8988T (cell line): Measurements from ENCODE around the gene SLC31A1.

Experiments used
- DNase-seq: peaks from one replicate; pipeline ENCODE4 v3.0.0; 2011

Gene SLC31A1

DNA sequence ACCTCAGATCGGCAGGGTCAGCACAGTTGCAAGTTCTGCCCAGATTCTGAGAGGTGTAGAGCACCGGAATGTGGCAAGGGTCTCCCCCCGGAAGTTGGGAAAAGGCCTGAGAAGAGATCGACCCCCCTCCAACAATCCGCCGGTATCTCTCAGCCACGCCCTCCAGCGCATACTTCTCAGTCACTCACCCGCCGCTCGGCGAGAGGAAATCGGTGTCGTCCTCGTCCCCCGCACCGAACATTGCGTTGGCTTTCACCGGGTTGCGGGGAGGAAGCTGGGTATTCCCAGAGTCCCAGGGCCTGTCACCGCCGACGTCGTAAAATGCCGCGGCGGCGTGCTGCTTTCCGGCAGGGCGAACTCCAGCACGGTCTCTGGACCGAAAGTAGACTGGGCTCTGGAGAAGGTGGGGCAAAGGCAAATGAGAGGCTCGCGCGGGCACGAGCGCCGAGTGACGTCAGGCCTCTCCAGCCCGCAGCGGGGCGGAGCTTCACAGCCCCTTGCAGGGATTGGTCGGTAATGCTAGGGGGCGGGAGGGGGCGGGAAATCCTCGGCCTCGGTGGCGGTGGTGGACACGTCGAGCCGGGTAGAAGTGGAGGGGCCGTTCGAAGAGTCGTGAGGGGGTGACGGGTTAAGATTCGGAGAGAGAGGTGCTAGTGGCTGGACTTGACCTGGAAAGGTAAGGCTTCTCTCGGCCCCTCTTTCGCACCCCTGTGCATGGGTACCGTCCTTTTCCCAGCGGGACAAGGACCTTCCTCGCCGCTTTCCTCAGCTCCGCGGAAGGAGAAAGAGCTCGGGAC, at the start of gene SLC31A1, which contains the start of gene FKBP15:
SLC31A1 (plus strand) TSS at position 542 of the 797 bp plus-strand sequence. CDS start 34,605 bp downstream, outside the sequence.
FKBP15 (minus strand) TSS at position 275 of the 797 bp plus-strand sequence; CDS start at position 241, 34 bp downstream.
- DNase-seq: peak; percentile 79

DNA sequence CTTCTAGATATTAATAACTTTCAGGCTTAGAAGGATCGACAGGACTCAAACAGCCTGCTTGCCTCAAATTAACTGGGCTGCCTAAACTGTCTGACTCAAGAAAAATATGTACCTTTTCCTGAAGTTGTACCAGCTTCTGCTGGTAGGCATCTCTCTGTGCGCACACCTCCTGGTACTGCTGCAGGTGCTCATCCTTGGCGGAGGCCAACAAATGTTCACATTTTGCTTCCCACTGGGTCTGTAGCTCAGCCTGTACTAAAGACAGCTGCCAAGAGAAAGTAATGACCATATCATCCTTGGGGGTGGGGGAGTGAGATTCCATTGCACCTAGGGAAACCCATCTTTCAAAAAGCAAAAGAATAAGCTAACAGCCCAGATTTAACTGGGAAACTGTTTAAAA, 48.0 kb upstream of the SLC31A1 start:
- no peak for DNase-seq

DNA sequence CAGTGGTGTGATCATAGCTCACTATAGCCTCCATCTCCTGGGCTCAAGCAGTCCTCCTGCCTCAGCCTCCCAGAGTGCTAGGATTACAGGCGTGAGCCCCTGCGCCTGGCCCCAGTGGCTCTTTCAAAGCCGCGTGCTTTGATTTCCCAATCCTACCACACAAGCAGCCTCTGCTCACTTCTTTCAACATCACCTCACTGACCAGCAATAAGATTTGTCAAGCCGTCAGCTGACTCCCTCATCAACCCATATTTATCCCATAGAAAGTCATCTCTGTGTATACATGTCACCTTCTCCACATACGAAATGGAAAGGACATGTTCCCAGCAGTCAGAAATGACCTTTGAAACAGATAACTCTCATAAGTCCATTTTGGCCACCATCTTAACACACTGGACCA, 44.5 kb upstream of the SLC31A1 start:
- DNase-seq: no peak

DNA sequence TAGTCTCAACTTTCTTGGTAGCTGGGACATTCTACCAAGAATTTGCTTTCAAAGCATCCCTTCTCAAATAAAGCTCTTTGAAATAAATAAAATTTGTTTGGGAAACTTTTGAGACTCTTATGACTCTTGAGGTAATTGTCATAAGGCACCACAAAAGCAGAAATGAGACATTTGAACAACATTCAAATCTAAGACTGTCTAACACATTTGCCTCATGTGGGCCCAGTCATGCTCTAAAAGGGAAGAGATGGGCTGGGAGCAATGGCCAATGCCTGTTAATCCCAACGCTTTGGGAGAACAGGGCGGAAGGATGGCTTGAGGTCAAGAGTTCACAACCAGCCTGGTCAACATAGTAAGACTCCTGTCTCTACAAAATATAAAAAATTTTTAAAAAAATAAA, 44.1 kb upstream of the SLC31A1 start:
- no peak for DNase-seq

DNA sequence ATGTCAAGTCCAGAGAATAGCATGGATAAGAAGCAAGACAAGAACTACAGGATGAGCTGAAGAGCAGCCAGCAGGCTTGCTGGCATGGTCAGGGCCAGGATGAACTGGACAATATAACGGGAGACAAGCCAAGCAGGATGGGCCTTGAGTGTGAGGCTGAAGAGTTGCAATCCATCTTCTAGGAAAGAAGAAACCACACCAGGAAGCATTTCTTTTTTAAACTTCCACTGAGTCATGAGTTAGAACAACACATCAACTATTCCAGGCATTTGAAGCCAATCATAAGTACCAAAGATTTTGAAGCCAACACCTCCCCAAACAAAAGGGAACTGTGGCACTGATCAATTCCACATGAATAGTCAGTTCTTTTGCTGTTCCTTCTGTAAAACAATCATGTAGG, 43.3 kb upstream of the SLC31A1 start:
- no peak for DNase-seq

DNA sequence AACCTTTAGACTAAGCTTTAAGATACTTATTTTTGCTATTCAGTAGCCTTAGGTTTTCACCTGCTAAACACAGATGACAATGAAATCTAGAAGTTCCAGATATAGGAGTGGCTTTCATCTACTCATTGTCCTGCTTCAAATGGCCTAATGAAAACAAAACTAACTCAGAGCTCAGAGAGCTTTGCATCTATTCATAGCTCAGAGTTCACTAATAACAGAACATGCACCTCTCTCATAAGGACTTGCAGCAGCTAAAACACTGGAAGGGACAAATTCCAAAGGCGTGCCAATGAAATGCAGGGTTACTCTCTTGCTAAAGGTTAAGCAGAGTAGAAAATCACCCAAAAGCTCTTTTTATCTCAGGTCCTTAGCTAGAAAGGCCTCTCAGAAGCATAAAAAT, 41.5 kb upstream of the SLC31A1 start:
- no peak for DNase-seq

DNA sequence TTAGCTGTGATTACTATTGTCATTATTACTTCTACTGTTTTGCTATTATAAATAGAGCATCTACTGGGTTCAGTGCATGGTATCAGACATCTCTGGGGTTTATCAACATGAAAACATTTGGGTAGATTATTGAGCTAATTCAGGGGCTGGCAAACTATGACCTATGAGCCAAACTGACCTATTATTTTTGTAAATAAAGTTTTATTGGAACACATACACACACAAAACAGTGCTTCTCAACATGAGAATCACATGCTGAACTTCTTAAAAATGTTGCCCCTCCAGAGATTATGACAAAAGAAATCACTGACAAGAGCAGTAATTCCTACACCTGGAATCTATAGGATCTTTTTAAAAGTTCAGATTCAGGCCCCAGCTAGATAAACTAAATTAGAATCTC, 40.2 kb upstream of the SLC31A1 start:
- no peak for DNase-seq

DNA sequence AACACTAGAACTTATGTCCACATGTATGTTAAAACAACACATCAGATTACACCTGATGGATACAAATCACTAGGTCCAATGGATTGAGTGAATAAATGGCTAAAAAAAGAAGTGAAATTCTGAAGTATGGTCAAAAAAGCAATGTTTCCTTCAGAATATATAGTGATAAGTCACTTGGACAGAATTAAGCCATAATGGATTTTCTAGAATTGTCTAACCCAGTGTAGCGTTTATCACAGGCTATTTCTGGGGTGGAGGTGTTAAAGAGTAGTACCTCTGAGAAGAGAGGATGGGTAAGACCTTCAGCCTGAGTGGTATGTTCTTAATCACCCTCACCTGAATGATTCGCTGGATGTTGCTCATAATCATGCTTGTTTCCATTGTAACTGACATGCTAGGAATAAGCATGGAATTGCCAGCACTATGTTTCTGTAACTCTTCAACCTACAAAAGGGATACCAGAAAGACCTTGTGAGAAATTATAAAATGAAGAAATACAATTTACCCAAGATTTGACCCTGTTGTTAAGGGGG, 37.3 kb upstream of the SLC31A1 start:
- DNase-seq: no peak

DNA sequence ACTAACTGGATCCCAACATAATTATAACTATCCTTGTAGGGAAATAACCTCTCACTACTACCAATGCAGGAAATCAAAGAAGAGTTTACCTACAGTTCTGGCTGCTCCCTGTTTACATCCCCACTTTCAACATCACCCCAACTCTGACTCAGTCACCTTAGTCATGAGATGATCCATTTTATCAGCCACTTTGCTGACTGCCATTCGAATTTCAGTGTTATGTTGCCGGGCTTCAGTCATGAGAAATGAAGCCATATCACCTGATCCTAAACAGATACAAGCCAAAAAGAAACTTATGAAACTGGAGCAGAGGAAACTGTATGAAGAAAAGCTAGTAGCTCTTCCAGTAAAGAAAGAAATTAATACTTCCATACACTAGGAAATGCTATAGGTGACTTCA, 36.8 kb upstream of the SLC31A1 start:
- no peak for DNase-seq

DNA sequence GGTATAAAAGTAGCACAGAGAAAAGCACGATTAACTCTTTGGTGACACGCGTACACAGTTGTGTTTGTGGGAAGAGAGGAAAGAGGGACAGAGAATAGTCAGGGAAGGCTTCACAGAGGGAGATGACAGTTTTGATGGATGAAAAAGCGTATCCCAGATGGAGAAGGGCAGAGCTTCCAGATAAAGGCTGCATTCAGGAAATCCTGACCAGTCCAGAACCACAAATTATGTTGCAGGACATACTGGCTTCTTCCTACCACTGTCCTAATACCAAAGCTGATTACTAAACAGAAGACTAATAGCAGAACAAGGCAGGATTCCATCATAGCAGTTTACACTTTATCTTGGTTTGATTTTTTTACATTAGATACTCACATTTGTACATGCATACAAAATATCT, 36.1 kb upstream of the SLC31A1 start:
- DNase-seq: no peak

DNA sequence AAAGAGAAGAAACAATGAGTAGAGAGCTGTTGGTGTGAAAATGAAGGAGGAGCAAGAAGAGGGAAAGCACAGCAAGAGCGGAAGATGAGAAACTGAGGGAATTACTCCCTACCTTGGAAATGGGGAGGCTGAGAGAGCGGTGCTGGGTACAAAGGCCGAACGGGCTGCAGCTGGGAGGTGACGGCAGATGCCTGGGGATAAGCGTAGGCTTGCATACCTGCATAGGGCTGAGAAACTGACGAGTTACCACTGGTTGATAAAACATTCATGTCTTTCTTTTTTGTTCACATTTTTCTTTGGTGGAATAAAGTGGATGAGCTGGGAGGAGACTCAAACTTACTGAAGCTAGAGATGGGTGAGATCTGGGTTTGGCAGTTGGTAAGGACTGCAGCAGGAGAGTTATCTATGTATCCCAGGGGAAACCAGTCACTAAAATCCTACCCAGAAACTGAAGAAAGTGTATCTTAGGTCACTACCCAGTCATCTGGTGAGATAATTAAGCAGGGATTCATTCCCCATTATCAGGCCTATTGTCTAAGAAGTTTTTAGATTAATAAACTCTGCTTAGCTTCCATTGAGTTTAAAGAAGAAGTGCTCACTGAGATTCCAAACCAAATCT, 35.1 kb upstream of the SLC31A1 start:
- DNase-seq: no peak

DNA sequence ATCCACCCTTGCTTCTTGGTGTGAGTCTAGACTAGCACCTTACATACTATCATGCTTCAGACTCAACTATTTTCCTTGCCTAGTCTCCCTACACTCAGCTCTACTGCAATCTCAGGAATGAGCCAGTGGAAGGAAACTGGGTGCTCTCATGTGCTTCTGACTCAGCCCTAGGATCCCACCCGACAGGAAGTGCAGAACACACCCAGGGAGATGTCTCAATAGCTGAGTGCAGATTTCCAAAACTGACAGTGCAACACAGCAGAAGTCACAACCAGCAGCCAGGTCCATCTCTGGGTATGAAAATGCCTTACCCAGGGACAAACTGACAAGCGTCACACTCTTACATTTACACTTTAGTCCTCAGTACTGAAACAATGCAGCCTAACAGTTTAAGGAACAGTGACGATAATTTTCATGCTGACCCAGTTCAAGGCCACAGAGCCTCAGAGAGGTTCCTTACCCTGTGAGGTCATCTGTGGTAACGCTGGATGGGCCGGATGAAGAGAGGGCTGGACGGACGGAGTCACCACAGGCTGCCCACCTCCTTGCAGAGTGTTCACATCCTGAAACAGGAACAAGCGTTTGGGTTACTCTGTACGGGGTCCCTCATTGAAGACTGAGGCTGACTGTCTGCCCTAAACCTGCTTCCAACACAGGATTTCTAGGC, 33.3 kb upstream of the SLC31A1 start:
- DNase-seq: peak; percentile 40

DNA sequence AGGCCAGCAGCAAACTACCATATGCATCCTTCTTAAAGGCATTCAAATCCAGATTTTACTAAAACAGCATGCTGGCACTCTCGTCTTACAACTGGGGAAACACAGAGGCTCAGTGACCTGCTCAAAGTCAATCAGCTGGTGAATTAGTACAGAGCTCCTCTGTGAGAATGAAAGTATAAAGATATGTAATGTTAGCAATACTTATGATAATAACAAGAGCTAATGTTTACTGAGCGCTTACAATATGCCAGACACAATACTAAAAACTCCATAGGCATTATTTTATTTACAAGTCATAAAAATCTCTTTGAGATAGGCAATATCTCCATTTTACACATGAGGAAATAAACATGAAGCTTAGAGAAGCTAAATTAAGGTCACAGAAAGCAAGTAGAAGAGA, 28.9 kb upstream of the SLC31A1 start:
- DNase-seq: no peak

DNA sequence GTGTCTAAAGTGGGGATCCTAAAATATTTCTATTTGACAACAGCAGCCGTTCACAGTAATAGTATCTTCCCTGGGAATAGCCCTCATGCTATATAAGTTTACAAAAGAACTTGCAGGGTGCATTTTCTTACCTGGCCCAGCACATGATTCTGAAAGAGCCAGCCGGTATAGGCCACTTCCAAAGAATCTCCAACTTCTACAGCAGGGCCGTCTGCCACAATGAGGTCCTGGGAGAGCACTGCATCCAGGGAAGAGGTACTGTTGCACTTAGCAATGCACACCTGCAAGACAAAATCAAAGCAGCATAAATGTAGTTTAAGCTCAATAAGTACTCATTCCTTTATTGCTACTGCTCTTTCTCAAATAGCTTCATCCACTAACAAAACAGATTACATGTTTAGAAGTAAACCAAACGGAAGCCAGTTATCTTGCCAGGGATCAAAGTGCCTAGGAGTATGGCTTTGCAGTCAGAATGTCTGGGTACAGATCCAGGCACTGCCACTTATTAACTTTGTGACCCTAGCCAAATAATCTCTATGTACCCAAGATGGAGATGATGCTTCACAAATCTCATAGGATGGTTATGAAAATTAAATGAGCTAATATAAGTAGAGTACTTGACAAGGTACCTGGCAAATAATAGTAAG, 21.5 kb upstream of the SLC31A1 start:
- DNase-seq: no peak

DNA sequence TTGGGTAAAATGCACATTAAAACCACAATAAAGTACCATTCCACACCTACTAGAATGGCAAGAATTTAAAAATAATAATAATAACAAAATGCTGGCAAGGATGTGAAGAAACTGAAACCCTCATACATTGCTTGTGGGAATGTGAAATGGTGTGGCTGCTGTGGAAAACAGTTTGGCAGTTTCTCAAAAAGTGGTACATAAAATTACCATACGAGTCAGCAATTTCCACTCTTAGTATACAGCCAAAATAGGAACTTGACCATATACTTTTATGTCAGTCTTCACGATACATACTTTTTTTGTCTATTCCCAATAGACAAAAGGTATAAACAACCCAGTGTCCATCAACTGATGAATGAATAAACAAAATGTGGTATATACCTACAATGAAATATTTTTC, 15.9 kb upstream of the SLC31A1 start:
- DNase-seq: no peak

DNA sequence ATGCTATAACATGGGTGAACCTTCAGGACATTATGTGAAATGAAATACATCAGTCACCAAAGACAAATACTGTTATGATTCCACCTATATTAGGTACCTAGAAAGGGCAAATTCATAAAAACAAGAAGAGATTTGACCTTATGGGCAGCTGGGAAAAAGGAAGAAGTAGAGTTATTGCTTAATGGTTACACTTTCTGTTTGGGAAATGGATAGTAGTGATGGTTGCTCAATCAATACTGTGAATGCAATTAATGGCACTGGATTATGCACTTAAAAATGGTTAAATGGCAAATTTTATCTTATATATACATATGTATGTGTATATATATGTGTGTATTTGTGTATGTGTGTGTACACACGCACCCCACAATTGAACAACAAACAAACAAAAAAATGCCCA, 15.5 kb upstream of the SLC31A1 start:
- DNase-seq: no peak

DNA sequence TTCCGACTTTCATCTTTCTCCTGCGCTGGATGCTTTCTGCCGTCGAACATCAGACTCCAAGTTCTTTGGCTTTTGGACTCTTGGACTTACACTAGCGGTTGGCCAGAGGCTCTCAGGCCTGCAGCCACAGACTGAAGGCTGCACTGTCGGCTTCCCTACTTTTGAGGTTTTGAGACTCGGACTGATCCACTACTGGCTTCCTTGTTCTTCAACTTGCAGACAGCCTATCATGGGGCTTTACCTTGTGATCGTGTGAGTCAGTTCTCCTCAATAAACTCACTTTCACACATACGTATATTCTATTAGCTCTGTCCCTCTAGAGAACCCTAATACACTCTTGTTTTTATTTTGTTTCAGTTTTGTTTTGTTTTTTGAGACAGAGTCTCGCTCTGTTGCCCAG, 10.5 kb upstream of the SLC31A1 start:
- no peak for DNase-seq

DNA sequence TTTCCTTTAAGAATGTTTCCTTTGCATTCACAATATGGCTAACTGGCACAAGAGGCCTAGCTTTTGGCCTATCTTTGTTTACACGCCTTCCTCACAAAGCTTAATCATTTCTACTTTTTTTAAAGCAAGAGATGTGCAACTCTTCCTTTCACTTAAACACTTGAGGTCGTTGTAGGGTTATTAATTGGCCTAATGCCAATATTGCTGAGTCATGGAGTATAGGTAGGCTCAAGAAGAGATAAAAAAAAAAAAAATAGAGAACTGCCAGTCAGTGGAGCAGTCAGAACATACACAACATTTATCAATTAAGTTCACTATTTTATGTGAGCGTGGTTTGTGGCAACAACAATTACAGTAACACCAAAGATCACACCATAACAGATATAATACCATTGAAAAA, 6.2 kb upstream of the SLC31A1 start:
- DNase-seq: no peak

DNA sequence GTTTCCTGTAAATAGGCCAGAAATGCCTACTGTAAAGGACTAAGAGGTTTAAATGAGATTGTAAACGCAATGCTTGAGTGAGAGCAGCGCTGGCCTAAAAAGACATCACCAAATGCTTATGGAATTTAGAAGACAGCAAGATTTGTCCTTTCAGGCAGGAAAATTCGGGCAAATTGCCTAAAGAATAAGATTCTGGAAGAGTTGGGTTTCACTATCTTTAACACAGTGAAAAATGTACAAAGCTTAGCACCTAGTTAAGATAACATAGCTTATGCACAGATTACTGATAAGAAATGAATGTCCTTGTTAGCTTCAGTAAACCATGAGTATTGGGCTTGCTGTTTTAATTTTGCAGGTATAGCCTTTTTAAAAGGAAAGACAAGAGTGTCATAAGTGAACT, 4.9 kb upstream of the SLC31A1 start:
- DNase-seq: no peak

DNA sequence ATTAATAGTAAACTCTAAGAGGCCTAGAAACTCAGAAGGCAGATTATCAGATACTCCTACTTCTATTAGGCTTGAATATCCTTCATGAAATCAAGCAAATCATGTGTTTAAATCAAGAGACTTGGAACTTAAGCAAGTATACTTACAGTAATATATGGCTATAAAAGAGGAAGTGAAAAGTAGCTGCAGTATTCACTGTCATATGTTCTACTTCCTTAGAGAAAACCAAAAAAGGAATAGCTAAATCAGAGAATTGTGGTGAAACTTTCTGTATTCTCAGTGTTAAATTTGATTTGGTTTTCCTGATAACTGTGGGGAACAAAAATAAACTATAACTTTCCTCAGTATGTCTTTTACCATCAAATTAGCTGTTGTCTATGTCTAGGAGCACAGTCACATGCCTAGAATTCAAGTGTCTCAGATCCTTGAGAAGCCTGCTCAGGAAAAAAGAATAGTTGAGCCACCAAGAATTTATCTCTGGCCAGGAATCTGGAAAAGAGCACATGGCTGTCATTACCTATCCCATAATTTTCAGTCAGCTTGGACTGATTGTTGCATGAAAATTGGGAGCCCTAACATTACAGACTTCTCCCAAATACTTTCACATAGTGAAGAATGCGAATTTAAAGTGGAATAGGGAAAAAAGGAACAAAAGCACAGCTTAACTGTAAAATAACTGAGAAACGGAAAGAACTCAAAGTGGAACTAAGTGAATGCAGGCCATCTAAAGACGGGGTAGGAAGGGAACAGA, 2.0 kb upstream of the SLC31A1 start:
- no peak for DNase-seq

DNA sequence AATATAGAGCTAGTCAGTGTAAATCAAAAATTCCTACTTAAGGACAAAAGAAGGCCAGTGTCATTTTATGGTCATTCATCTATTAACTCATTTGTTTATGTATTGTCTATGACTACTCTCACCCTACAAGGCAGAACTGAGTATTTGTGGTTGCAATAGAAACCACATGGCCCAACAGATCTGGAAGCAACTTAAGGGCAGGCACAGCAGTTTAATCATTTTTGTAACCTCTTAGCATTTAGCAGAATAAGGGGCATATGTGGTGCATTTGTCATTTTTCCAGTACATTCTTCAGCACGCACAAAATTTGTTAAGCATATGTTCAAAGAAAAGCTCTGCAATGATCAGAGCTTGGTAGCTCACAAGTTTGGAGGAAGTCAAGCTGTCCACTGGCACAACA, 1.4 kb upstream of the SLC31A1 start:
- no peak for DNase-seq

DNA sequence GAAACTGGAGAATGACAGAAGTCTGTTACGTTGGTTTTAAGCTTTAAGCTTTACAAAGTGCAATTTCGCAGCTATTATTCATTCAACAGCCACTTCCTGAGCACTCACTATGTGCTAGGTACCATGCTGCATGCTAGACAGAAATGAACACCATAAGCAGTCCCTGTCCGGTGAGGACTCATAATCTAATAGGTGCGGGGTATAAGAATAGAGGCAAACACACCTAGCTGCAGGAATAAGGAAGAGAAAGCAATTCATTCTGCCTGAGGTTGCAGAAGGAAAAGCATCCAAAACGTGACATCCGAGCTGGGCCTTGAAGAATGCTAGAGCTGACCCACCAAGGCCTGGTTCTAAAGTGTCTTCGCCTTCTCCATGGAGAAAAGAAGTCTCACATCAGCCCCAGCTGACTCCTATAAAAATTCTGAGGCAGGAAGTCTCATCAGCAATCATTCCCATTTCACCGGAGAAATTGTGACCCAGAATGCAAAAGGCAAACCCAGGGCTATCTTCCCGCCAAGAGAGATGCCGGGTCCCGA, 809 bp upstream of the SLC31A1 start:
- no peak for DNase-seq
